ENCODE data around the gene ZNF774. TPM values are rescaled to one million over a fixed set of nuclear protein-coding genes. Genes with fewer than 3 reads are reported as not detected.

ZNF774 gene
- total and polyA plus RNA-seq, 12 donors, result 2.2 to 19.6 (median 6.4) TPM

DNA sequence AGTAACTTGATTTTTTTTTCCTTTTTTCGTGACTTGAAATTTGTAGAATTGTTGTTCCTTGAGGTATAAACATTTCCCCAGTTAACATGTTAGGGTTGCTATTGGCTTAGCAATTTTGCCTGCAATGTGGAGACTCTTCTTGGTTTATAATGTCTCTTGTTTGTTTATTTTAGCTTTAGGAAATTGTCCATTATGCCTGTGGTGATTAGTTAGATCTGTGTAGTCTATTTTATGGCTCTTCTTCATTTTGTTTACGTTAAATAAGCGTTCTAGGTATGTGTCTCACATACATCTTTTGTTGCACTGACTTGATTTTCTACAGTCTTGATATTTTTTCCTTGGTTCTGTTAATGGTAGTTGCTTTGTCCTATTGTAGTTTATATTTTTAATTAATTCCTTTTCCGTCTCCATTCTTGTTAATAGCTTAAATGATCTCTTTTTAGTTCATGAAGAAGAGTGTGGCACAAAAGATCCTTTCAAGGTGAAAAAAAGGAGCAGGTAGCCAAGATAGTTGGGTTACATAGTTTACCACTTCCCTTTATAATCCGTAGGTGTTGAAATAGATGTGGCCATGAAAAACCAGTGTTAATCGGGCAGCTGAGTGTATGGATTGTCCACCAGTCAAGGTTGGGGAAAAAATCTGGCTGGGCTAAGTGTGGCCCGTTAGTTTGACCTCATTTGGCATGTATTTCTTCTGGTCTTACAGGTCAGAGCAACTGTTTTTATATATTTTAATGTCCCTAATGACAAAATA, 48.1 kb downstream of the ZNF774 start:
- no peaks in the 10 kb centered on the region for H3K9me3 ChIP-seq
- H3K27me3 ChIP-seq, result no peaks in the 10 kb centered on the region
- H3K4me3 ChIP-seq, result peak overlapping the region in 7 of 10 donors; percentile 1 to 36 (median 20)
- H3K4me1 ChIP-seq, result peaks cover 5 to 98% (median 80%) of the 10 kb centered on the region in 9 donors
- H3K36me3 ChIP-seq, result peaks cover 0 to 16% (median 0%) of the 10 kb centered on the region in 9 donors
- DNase-seq (no peak), ATAC-seq (peak in 5 of 8 donors; percentile 6 to 46 (median 23))
- TF ChIP-seq, protein P1, sequence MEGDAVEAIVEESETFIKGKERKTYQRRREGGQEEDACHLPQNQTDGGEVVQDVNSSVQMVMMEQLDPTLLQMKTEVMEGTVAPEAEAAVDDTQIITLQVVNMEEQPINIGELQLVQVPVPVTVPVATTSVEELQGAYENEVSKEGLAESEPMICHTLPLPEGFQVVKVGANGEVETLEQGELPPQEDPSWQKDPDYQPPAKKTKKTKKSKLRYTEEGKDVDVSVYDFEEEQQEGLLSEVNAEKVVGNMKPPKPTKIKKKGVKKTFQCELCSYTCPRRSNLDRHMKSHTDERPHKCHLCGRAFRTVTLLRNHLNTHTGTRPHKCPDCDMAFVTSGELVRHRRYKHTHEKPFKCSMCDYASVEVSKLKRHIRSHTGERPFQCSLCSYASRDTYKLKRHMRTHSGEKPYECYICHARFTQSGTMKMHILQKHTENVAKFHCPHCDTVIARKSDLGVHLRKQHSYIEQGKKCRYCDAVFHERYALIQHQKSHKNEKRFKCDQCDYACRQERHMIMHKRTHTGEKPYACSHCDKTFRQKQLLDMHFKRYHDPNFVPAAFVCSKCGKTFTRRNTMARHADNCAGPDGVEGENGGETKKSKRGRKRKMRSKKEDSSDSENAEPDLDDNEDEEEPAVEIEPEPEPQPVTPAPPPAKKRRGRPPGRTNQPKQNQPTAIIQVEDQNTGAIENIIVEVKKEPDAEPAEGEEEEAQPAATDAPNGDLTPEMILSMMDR (IDR thresholded peaks at IDR 0.05), result no peak
- WGBS, 2 donors, result 60 to 61% methylated on average over 7 of the region's 7 CpGs
- peak overlapping the region; percentile 69 to 93 (median 87) for H3K27ac ChIP-seq
- intact Hi-C loops (cut with DNase I), result loop anchor here in 3 of 10 donors (5.0 kb wide), 1 partner anchor 62 kb away; no protein-coding TSS in a partner anchor

DNA sequence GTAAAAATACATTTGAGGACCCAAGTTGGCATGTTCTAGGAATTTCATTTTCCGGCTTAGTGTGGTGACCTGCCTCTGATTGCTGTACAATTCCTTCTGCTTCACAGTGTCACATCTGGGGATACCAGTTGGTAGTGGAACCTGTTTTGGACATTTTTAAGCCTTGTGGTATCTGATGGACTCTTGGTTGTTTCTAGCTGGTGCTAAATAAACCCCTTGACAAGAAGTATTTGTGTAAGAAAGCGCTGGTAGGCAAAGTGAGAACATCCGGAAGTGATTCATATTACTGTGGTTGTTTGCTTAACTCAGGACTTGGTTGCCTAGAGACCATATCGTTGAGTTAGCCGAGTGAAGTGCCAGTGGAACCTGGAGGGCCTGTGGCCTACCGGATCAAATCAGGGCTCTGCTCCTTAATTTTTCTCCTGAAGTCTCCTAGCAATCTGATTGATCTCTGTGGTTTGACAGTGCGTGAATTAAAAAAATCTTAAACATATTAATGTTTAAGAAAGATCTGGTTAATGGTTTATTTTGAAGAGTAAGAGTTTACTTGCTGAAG, 48.8 kb downstream of the ZNF774 start:
- TF ChIP-seq, protein P1 (IDR thresholded peaks at IDR 0.05), result no peak
- ATAC-seq (peak; percentile 93 to 98 (median 97)), DNase-seq (peak; percentile 39 to 85)
- peaks cover 5 to 98% (median 78%) of the 10 kb centered on the region in 9 donors for H3K4me1 ChIP-seq
- H3K27ac ChIP-seq, result peak overlapping the region; percentile 69 to 93 (median 87)
- H3K9me3 ChIP-seq, result no peaks in the 10 kb centered on the region
- WGBS, 2 donors, result 7% methylated on average over 7 of the region's 7 CpGs
- intact Hi-C loops (cut with DNase I), result loop anchor here in 3 of 10 donors (5.0 kb wide), 1 partner anchor 61 kb away; no protein-coding TSS in a partner anchor
- peak overlapping the region in 7 of 10 donors; percentile 1 to 36 (median 20) for H3K4me3 ChIP-seq
- no peaks in the 10 kb centered on the region for H3K27me3 ChIP-seq
- peaks cover 0 to 12% (median 0%) of the 10 kb centered on the region in 9 donors for H3K36me3 ChIP-seq

DNA sequence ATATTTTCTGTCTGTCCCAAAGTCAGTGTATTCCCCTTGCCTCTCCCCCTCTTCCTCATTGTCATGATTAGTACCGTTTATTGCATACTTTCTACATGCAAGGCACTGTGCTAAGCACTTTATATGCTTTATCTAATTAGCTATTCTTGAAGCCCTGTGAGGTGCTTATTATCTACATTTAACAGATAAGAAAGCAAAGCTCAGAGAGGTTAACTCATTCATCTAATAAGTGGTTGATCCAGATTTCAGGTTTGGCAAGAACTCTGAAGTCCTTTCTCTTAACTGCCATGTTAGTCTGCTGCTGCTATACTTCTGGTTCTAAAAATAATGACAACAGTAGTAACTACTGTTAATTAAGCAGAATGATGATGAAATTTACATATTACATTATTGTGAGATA, 49.4 kb downstream of the ZNF774 start:
- WGBS, 2 donors, result 3 to 6% methylated on average over 1 of the region's 1 CpG
- ATAC-seq (peak in 1 of 8 donors; percentile 14), DNase-seq (no peak)
- TF ChIP-seq, protein P1 (IDR thresholded peaks at IDR 0.05), result no peak
- Histone ChIP-seq H3K36me3 (peaks cover 0 to 10% (median 0%) of the 10 kb centered on the region in 9 donors), H3K4me3 (peak overlapping the region in 5 of 10 donors; percentile 5 to 36 (median 21)), H3K27ac (peak overlapping the region; percentile 69 to 93 (median 87)), H3K9me3 (no peaks in the 10 kb centered on the region), H3K4me1 (peaks cover 7 to 98% (median 78%) of the 10 kb centered on the region in 9 donors), H3K27me3 (no peaks in the 10 kb centered on the region)
- intact Hi-C loops (cut with DNase I), result loop anchor here in 3 of 10 donors (5.0 kb wide), 1 partner anchor 61 kb away; no protein-coding TSS in a partner anchor

DNA sequence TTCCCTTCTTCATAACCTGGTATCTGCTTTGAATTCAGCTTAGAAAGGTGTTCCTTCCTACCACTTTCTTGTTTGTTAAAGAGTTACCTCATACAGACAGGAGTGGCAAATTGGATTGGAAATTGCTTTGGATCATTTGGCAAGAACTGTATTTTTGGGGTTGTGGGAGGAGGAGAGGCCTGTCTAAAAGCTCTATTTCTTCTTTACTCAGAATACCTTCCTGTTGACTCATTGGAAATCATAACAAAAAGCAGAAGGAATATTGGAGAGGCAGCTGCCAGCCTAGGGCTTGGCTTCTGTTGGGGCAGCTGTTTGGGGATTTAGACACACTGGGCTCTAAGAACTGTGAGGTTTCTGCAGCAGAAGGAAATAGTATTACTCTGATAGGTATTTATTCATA, 50.1 kb downstream of the ZNF774 start:
- H3K27ac ChIP-seq, result peak overlapping the region; percentile 22 to 93 (median 87)
- peaks cover 0 to 10% (median 0%) of the 10 kb centered on the region in 9 donors for H3K36me3 ChIP-seq
- ATAC-seq, result peak; percentile 43 to 79 (median 65)
- no peak overlapping the region for H3K4me3 ChIP-seq
- no peak for DNase-seq
- no peaks in the 10 kb centered on the region for H3K9me3 ChIP-seq
- H3K27me3 ChIP-seq, result no peaks in the 10 kb centered on the region
- TF ChIP-seq, protein P1 (IDR thresholded peaks at IDR 0.05), result no peak
- H3K4me1 ChIP-seq, result peaks cover 7 to 98% (median 78%) of the 10 kb centered on the region in 9 donors
- intact Hi-C loops (cut with DNase I), result loop anchor here in 3 of 10 donors (5.0 kb wide), 1 partner anchor 60 kb away; no protein-coding TSS in a partner anchor
